Karpas-422 (cell line): ENCODE results near the gene LCE1F. TPM values are rescaled to one million over a fixed set of nuclear protein-coding genes. Genes with fewer than 3 reads are reported as not detected.
A peak's percentile ranks its signal among the peaks of the same experiment; 100 is the strongest.

Experiments used
- DNase-seq: peaks from one replicate; pipeline ENCODE4 v3.0.0-alpha.2; 2015
- H2AFZ ChIP-seq: fragments of 200-600 bp; sonication (generic); 2 replicates; pipeline ENCODE4 v1.6.1; 2014; ENCODE audit warnings: antibody characterized with exemption, low read length, mixed read lengths
- H3K27ac ChIP-seq: fragments of 200-600 bp; sonication (generic); 2 replicates; pipeline ENCODE4 v1.5.1; 2014; ENCODE audit warnings: mild to moderate bottlenecking, low read length, moderate library complexity
- H3K27me3 ChIP-seq: fragments of 200-600 bp; sonication (generic); 2 replicates; pipeline ENCODE4 v1.6.1; 2014; ENCODE audit warnings: low read length, mixed read lengths
- H3K36me3 ChIP-seq: fragments of 200-600 bp; sonication (generic); 2 replicates; pipeline ENCODE4 v1.6.1; 2014; ENCODE audit warnings: low read length, mixed read lengths; ENCODE audit not compliant: insufficient read depth
- H3K4me1 ChIP-seq: fragments of 200-600 bp; sonication (generic); 2 replicates; pipeline ENCODE4 v1.6.1; 2014; ENCODE audit warnings: mild to moderate bottlenecking, low read length, mixed read lengths
- H3K4me2 ChIP-seq: fragments of 200-600 bp; sonication (generic); 2 replicates; pipeline ENCODE4 v1.6.1; 2014; ENCODE audit warnings: low read length, low read depth, mild to moderate bottlenecking; ENCODE audit not compliant: poor library complexity, severe bottlenecking
- H3K4me3 ChIP-seq: fragments of 200-600 bp; sonication (generic); 2 replicates; pipeline ENCODE4 v1.5.1; 2014; ENCODE audit warnings: mild to moderate bottlenecking, antibody characterized with exemption, low read length, mixed read lengths
- H3K79me2 ChIP-seq: fragments of 200-600 bp; sonication (generic); 2 replicates; pipeline ENCODE4 v1.6.1; 2014; ENCODE audit warnings: mild to moderate bottlenecking, low read length, mixed read lengths
- H3K9ac ChIP-seq: fragments of 200-600 bp; sonication (generic); 2 replicates; pipeline ENCODE4 v1.6.0; 2014; ENCODE audit warnings: low read length
- H3K9me2 ChIP-seq: fragments of 200-600 bp; sonication (generic), shearing (Covaris generic); replicated peaks from 2 replicates; pipeline ENCODE4 v1.6.0; 2014; ENCODE audit warnings: mild to moderate bottlenecking, low read length, moderate library complexity; ENCODE audit not compliant: insufficient read depth
- H3K9me3 ChIP-seq: fragments of 300-700, 200-600 bp; sonication (generic); 2 replicates; pipeline ENCODE4 v1.6.1; 2014; ENCODE audit warnings: low read length, mixed read lengths
- H4K20me1 ChIP-seq: fragments of 200-600 bp; sonication (generic); 2 replicates; pipeline ENCODE4 v1.6.1; 2014; ENCODE audit warnings: mild to moderate bottlenecking, antibody characterized with exemption, low read length, low read depth; ENCODE audit not compliant: insufficient read depth
- total RNA-seq: library from RNA; depleted of rRNA; stranded (reverse); fragments of >200 nt; shearing (Covaris generic); gene quantifications from 2 replicates; pipeline ENCODE4 v1.2.3, GENCODE V29; 2014; ENCODE audit warnings: low replicate concordance

Gene LCE1F
- total RNA-seq, 1 experiment from 2014 or later = not detected

DNA sequence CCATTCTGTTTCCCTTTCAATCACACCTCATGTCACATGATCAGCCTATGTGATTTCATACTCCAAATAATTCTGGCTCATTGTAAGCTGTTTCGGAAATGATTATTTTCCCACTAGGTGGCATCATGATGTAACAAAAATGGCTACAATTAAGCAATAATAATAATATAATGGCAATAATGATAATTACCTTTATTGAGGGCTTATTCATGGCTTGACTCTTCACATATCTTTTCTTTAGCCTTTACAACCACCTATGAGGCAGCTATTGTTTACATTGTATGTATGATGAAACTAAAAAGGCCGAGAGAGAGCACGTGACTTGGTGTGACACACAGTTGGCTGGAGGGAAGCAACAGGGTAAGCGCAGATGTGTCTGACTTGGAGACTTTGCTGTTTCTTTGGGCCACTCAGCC lies 29.6 kb upstream of the LCE1F start:
- Histone ChIP-seq H3K27ac (no peak overlapping the region), H4K20me1 (no peaks in the 10 kb centered on the region), H3K79me2 (no peaks in the 10 kb centered on the region), H3K36me3 (no peaks in the 10 kb centered on the region), H3K4me1 (no peaks in the 10 kb centered on the region), H3K9me3 (no peaks in the 10 kb centered on the region), H3K9me2 (no peaks in the 10 kb centered on the region), H3K4me2 (no peak overlapping the region), H3K27me3 (no peaks in the 10 kb centered on the region), H3K4me3 (no peak overlapping the region), H3K9ac (no peak overlapping the region), H2AFZ (no peak overlapping the region)
- DNase-seq = peak; percentile 59

DNA sequence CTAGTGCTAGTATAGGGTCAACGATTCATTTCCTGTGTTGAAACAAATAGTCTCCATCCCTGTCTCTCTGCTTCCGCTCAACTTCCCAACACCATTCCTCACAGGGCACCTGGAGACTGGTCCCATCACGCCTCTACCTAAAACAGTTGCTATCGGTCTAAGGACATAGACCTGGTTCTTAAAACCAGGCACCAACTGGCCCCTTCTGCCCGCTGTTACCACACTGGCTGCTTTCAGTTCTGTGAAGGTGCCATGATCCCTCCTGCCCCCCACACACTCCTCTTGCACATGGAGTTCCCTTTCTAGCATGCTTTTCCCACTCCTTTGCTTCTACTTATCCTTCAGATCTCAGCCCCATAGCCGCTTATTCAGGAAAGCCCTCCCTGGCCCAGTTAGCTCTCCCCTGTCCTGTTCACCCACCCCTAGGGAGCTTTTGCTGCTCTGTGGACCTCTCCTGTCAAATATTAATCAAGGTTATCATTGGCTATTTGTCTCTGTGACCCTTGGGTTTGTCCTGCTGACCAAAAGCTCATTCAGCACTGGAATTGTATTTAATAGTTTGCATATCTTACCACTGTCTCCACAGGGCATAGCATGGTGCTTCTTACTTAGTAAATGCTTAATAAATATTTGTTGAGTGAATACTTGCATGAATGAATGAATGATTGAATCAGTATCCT lies 29.0 kb upstream of the LCE1F start:
- Histone ChIP-seq H4K20me1 (no peaks in the 10 kb centered on the region), H3K9me2 (no peaks in the 10 kb centered on the region), H3K79me2 (no peaks in the 10 kb centered on the region), H3K36me3 (no peaks in the 10 kb centered on the region), H3K27me3 (no peaks in the 10 kb centered on the region), H3K4me3 (no peak overlapping the region), H3K4me2 (no peak overlapping the region), H3K4me1 (no peaks in the 10 kb centered on the region), H3K27ac (no peak overlapping the region), H2AFZ (no peak overlapping the region), H3K9me3 (no peaks in the 10 kb centered on the region), H3K9ac (no peak overlapping the region)
- DNase-seq = no peak

DNA sequence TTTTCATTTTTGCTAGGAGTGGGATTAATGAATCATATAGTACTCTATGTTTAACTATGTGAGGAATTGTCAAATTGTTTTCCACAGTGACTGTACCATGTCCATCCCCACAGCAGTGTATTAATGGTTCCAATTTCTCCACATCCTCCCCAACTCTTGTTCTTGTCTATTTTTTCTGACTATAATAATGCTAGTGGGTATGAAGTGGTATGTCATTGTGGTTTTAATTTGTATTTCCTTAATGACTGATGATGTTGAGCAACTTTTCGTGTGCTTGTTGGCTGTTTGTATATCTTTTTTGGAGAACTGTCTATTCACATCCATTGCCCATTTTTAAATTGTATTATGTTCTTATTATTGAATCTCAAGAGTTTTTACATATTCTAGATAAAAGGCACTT lies 27.1 kb upstream of the LCE1F start:
- H3K4me1 ChIP-seq = no peaks in the 10 kb centered on the region
- no peaks in the 10 kb centered on the region for H3K79me2 ChIP-seq
- H3K9me2 ChIP-seq = no peaks in the 10 kb centered on the region
- H3K4me3 ChIP-seq = no peak overlapping the region
- H4K20me1 ChIP-seq = no peaks in the 10 kb centered on the region
- H3K4me2 ChIP-seq = no peak overlapping the region
- no peaks in the 10 kb centered on the region for H3K27me3 ChIP-seq
- H3K27ac ChIP-seq = no peak overlapping the region
- no peak overlapping the region for H2AFZ ChIP-seq
- H3K9me3 ChIP-seq = no peaks in the 10 kb centered on the region
- no peak overlapping the region for H3K9ac ChIP-seq
- H3K36me3 ChIP-seq = no peaks in the 10 kb centered on the region
- no peak for DNase-seq

DNA sequence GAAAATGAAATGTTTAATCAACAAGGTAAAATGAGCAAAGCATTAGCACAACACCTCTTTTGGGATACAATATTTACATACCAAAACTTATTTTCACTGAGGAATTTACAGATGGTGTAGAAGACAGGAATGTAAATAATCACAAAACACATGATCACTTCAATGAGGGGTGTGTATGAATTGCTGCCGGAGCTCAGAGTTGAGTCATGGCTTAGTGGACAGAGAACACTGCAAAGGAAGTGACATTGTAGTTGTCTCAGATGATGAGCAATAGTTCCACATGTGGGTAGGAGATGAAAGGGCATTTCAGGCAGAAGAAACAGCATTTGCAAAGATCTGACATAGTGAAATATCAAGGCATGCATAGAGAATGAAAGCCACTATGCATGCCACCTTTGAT lies 22.7 kb upstream of the LCE1F start:
- H3K36me3 ChIP-seq = no peaks in the 10 kb centered on the region
- no peak overlapping the region for H3K4me2 ChIP-seq
- H3K9me3 ChIP-seq = no peaks in the 10 kb centered on the region
- no peaks in the 10 kb centered on the region for H3K79me2 ChIP-seq
- DNase-seq = no peak
- no peaks in the 10 kb centered on the region for H3K27me3 ChIP-seq
- H3K4me3 ChIP-seq = no peak overlapping the region
- H3K9me2 ChIP-seq = no peaks in the 10 kb centered on the region
- H3K27ac ChIP-seq = no peak overlapping the region
- H3K9ac ChIP-seq = no peak overlapping the region
- no peaks in the 10 kb centered on the region for H4K20me1 ChIP-seq
- no peaks in the 10 kb centered on the region for H3K4me1 ChIP-seq
- no peak overlapping the region for H2AFZ ChIP-seq

DNA sequence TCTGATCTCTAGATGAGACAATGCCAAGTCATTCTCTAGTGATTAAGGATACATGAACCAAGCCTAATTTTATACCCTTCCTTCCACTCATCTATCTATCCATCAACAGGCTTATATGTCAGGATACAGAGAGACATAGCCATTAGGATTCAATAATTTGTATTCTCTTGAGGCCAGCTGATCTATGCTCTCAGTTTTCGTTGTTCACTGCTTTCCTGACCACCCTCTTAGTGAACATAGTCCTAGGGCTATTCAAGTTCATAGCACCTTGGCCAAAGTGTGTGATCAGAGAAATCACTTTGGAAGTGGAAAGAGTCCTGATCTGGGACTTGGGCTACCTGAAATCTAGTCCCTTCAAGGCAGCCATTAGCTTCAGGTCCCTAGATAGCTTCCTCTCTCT lies 21.4 kb upstream of the LCE1F start:
- no peak overlapping the region for H2AFZ ChIP-seq
- no peaks in the 10 kb centered on the region for H3K9me2 ChIP-seq

DNA sequence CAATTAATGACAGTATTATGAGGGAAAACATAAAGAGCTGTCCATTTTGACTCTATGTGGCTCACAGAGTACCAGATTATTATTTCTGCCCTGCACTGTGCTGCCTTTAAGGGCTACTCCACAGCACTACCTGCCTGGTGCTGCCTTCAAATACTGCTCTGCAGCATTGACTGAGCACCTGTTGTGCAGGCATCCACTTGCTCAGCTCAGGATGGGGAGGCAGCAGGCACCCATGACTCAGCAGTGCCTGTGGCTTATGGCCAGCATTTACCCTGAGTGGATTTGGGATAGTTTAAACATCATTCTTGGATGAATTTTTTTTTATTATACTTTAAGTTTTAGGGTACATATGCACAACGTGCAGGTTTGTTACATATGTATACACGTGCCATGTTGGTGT lies 18.1 kb upstream of the LCE1F start:
- no peak overlapping the region for H3K4me2 ChIP-seq
- no peaks in the 10 kb centered on the region for H3K79me2 ChIP-seq
- no peak overlapping the region for H2AFZ ChIP-seq
- no peaks in the 10 kb centered on the region for H3K4me1 ChIP-seq
- H4K20me1 ChIP-seq = no peaks in the 10 kb centered on the region
- H3K4me3 ChIP-seq = no peak overlapping the region
- no peak overlapping the region for H3K9ac ChIP-seq
- DNase-seq = no peak
- H3K27me3 ChIP-seq = no peaks in the 10 kb centered on the region
- no peaks in the 10 kb centered on the region for H3K36me3 ChIP-seq
- H3K9me2 ChIP-seq = no peaks in the 10 kb centered on the region
- no peaks in the 10 kb centered on the region for H3K9me3 ChIP-seq
- H3K27ac ChIP-seq = no peak overlapping the region

More for the DNA sequence above, 21.4 kb upstream of the LCE1F start:
- Histone ChIP-seq H3K4me3 (no peak overlapping the region), H3K36me3 (no peaks in the 10 kb centered on the region), H3K9me3 (no peaks in the 10 kb centered on the region), H3K9ac (no peak overlapping the region), H3K27me3 (no peaks in the 10 kb centered on the region), H4K20me1 (no peaks in the 10 kb centered on the region), H3K27ac (no peak overlapping the region), H3K79me2 (no peaks in the 10 kb centered on the region), H3K4me2 (no peak overlapping the region), H3K4me1 (no peaks in the 10 kb centered on the region)
- DNase-seq = no peak

DNA sequence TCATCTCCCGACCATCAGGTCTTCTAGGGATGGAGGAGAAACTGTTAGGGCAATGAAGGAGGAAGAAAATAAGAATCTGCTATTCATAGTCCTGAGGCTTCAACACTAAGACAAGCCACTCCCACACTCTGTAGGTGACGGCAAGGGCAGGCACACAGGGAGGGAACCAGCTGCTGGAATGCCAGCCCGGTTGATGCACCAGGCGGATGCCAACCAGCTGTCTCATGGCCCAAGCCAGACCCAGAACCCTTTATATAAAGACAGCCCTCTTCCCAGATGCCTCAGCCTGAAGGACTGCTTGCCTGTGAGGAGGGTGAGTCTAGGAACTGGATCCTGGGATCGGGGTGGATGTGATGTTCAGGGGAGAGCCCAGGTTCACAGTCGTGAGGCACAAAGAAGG lies 17.2 kb upstream of the LCE1F start, which contains the start of gene KPRP:
TSS of gene KPRP (plus strand) at position 279 of the 400 bp plus-strand sequence. CDS start 1,564 bp downstream, outside the sequence.
- no peaks in the 10 kb centered on the region for H3K9me3 ChIP-seq
- H4K20me1 ChIP-seq = no peaks in the 10 kb centered on the region
- H2AFZ ChIP-seq = no peak within 1 kb of the TSS
- H3K4me1 ChIP-seq = no peaks in the 10 kb centered on the region
- H3K36me3 ChIP-seq = no peaks in the 10 kb centered on the region
- no peaks in the 10 kb centered on the region for H3K9me2 ChIP-seq
- H3K27ac ChIP-seq = no peak within 1 kb of the TSS
- no peak for DNase-seq
- H3K27me3 ChIP-seq = no peaks in the 10 kb centered on the region
- no peak within 1 kb of the TSS for H3K4me3 ChIP-seq
- H3K9ac ChIP-seq = no peak within 1 kb of the TSS
- no peak within 1 kb of the TSS for H3K4me2 ChIP-seq
- no peaks in the 10 kb centered on the region for H3K79me2 ChIP-seq

DNA sequence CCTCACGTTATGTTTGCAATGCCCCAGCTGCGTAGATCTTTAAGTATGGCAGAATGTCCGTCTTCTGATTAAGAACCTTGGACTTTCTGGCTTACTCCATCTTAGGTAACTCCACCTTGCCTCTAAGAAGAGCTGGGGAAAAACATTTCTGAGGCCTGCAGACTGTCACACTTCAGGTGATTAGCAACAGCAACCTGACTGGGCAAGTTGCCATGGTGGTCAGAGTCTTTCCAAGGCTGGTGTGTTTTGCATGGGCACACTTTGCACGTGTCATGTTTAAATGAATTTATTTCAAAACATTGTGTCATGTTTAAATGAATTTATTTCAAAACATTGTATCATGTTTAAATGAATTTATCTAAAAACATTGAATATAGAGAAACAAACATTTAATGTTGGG lies 16.3 kb upstream of the LCE1F start:
- H3K27me3 ChIP-seq = no peaks in the 10 kb centered on the region
- no peak overlapping the region for H3K9ac ChIP-seq
- H3K79me2 ChIP-seq = no peaks in the 10 kb centered on the region
- no peak overlapping the region for H3K4me3 ChIP-seq
- H3K9me3 ChIP-seq = no peaks in the 10 kb centered on the region
- H3K9me2 ChIP-seq = no peaks in the 10 kb centered on the region
- no peak overlapping the region for H3K4me2 ChIP-seq
- H3K36me3 ChIP-seq = no peaks in the 10 kb centered on the region
- DNase-seq = no peak
- no peak overlapping the region for H2AFZ ChIP-seq
- H3K4me1 ChIP-seq = no peaks in the 10 kb centered on the region
- no peak overlapping the region for H3K27ac ChIP-seq
- H4K20me1 ChIP-seq = no peaks in the 10 kb centered on the region
